ENCODE measurements around the gene NINL. TPM values are rescaled to one million over a fixed set of nuclear protein-coding genes. Genes with fewer than 3 reads are reported as not detected.

NINL gene
- total and polyA plus RNA-seq, 12 donors, result 1.3 to 17.9 (median 3.8) TPM

GRCh38 chr20:25549843-25550477 is 35.4 kb downstream of the NINL start:
- Histone ChIP-seq H3K36me3 (no peaks in the 10 kb centered on the region), H3K4me3 (no peak overlapping the region), H3K4me1 (peaks cover 0 to 9% (median 0%) of the 10 kb centered on the region in 9 donors), H3K9me3 (no peaks in the 10 kb centered on the region), H3K27me3 (no peaks in the 10 kb centered on the region), H3K27ac (no peak overlapping the region)
- no peak for TF ChIP-seq CTCF (IDR thresholded peaks at IDR 0.05)
- WGBS, 2 donors, result 79 to 89% methylated on average over 10 of the region's 10 CpGs
- DNase-seq (no peak), ATAC-seq (no peak)
- intact Hi-C loops (cut with DNase I), result loop anchor here in 2 of 10 donors (5.0 to 10.0 kb wide), 2 partner anchors 47 to 75 kb away; partner anchors contain the start of gene NANP (in 1 of the 2)

DNA sequence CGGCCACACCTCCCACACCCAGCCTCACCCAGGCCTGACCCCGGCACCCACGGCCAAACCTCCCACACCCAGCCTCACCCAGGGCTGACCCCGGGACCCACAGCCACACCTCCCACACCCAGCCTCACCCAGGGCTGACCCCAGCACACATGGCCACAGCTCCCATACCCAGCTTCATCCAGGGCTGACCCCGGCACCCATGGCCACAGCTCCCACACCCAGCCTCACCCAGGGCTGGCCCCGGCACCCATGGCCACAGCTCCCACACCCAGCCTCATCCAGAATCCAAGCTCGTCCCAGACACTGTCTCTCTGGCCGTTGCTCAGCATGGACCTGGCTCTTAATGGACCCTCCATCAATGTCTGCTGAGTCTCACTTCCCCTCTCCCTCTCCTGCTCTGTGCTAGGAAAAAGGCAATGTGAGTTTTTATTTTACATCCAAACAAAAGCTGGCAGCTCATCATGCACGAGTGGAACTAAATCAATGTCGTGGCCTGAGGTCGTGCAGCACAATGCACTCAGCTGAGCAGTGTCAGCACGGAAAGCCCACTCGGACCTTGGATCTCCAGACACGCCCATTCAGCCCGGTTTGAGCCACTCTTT is 36.1 kb downstream of the NINL start:
- Histone ChIP-seq H3K9me3 (no peaks in the 10 kb centered on the region), H3K36me3 (no peaks in the 10 kb centered on the region), H3K27me3 (no peaks in the 10 kb centered on the region), H3K27ac (no peak overlapping the region), H3K4me1 (peaks cover 0 to 10% (median 0%) of the 10 kb centered on the region in 9 donors), H3K4me3 (no peak overlapping the region)
- ATAC-seq (no peak), DNase-seq (no peak)
- intact Hi-C loops (cut with DNase I), result loop anchor here in 2 of 10 donors (5.0 to 10.0 kb wide), 2 partner anchors 48 to 76 kb away; partner anchors contain the start of gene NANP (in 1 of the 2)
- 76% methylated on average over 15 of the region's 15 CpGs for WGBS, 2 donors
- TF ChIP-seq CTCF (IDR thresholded peaks at IDR 0.05), result no peak

DNA sequence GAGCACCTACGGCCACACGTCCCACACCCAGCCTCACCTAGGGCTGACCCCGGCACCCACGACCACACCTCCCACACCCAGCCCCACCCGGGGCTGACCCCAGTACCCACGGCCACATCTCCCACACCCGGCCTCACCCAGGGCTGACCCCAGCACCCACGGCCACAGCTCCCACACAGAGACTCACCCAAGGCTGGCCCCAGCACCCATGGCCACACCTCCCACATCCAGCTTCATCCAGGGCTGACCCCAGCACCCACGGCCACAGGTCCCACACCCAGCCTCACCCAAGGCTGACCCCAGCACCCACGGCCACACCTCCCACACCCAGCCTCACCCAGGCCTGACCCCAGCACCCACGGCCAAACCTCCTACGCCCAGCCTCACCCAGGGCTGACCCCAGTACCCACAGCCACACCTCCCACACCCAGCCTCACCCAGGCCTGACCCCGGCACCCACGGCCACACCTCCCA is 36.7 kb downstream of the NINL start:
- H3K4me3 ChIP-seq, result no peak overlapping the region
- ATAC-seq (no peak), DNase-seq (no peak)
- no peak for TF ChIP-seq CTCF (IDR thresholded peaks at IDR 0.05)
- H3K27me3 ChIP-seq, result no peaks in the 10 kb centered on the region
- H3K9me3 ChIP-seq, result no peaks in the 10 kb centered on the region
- intact Hi-C loops (cut with DNase I), result loop anchor here in 2 of 10 donors (5.0 to 10.0 kb wide), 2 partner anchors 49 to 76 kb away; partner anchors contain the start of gene NANP (in 1 of the 2)
- H3K27ac ChIP-seq, result no peak overlapping the region
- no peaks in the 10 kb centered on the region for H3K36me3 ChIP-seq
- WGBS, 2 donors, result 92 to 93% methylated on average over 12 to 14 of the region's 14 CpGs
- peaks cover 0 to 5% (median 0%) of the 10 kb centered on the region in 9 donors for H3K4me1 ChIP-seq

GRCh38 chr20:25547999-25548398 is 37.3 kb downstream of the NINL start:
- WGBS, 2 donors, result 63 to 67% methylated on average over 3 of the region's 3 CpGs
- H3K27ac ChIP-seq, result no peak overlapping the region
- no peak for TF ChIP-seq CTCF (IDR thresholded peaks at IDR 0.05)

More at GRCh38 chr20:25547999-25548398, 37.3 kb downstream of the NINL start:
- DNase-seq (no peak), ATAC-seq (no peak)
- intact Hi-C loops (cut with DNase I), result loop anchor here in 2 of 10 donors (5.0 to 10.0 kb wide), 2 partner anchors 49 to 77 kb away; partner anchors contain the start of gene NANP (in 1 of the 2)
- Histone ChIP-seq H3K9me3 (no peaks in the 10 kb centered on the region), H3K4me3 (no peak overlapping the region), H3K27me3 (no peaks in the 10 kb centered on the region), H3K36me3 (no peaks in the 10 kb centered on the region), H3K4me1 (peaks cover 0 to 5% (median 0%) of the 10 kb centered on the region in 9 donors)

All from heart right ventricle (tissue), 16 donors.